ENCODE data around the gene SORCS2.

The SORCS2 gene

GRCh38 chr4:7262134-7262533 lies 69.8 kb downstream of the SORCS2 start:
- H3K27me3 ChIP-seq (ENCODE audit: control insufficient read depth, insufficient read depth, low read length), result no peaks in the 10 kb centered on the region
- H3K27ac ChIP-seq (ENCODE audit: low read depth, low read length), result no peak overlapping the region
- H3K9ac ChIP-seq (ENCODE audit: low read length), result no peak overlapping the region
- H3K4me3 ChIP-seq (ENCODE audit: low read depth, low read length), result no peak overlapping the region
- no peaks in the 10 kb centered on the region for H3K9me3 ChIP-seq (ENCODE audit: control insufficient read depth, insufficient read depth, low read depth, low read length)
- peaks cover 15% of the 10 kb centered on the region; the same call in 1 of the 2 replicates for H3K4me1 ChIP-seq (ENCODE audit: control insufficient read depth, insufficient read depth, low read length)
- no peaks in the 10 kb centered on the region for H3K36me3 ChIP-seq (ENCODE audit: control insufficient read depth, insufficient read depth, low read length)

GRCh38 chr4:7263166-7263565 lies 70.8 kb downstream of the SORCS2 start:
- H3K4me3 ChIP-seq (ENCODE audit: low read depth, low read length), result no peak overlapping the region
- H3K27me3 ChIP-seq (ENCODE audit: control insufficient read depth, insufficient read depth, low read length), result no peaks in the 10 kb centered on the region
- no peak overlapping the region for H3K27ac ChIP-seq (ENCODE audit: low read depth, low read length)
- peaks cover 16% of the 10 kb centered on the region; the same call in 1 of the 2 replicates for H3K4me1 ChIP-seq (ENCODE audit: control insufficient read depth, insufficient read depth, low read length)
- H3K36me3 ChIP-seq (ENCODE audit: control insufficient read depth, insufficient read depth, low read length), result no peaks in the 10 kb centered on the region
- H3K9me3 ChIP-seq (ENCODE audit: control insufficient read depth, insufficient read depth, low read depth, low read length), result no peaks in the 10 kb centered on the region
- no peak overlapping the region for H3K9ac ChIP-seq (ENCODE audit: low read length)

GRCh38 chr4:7264694-7265093 lies 72.4 kb downstream of the SORCS2 start:
- H3K27me3 ChIP-seq (ENCODE audit: control insufficient read depth, insufficient read depth, low read length), result no peaks in the 10 kb centered on the region
- no peak overlapping the region for H3K9ac ChIP-seq (ENCODE audit: low read length)
- peaks cover 16% of the 10 kb centered on the region; the same call in 1 of the 2 replicates for H3K4me1 ChIP-seq (ENCODE audit: control insufficient read depth, insufficient read depth, low read length)
- H3K9me3 ChIP-seq (ENCODE audit: control insufficient read depth, insufficient read depth, low read depth, low read length), result no peaks in the 10 kb centered on the region
- no peak overlapping the region for H3K27ac ChIP-seq (ENCODE audit: low read depth, low read length)
- no peak overlapping the region for H3K4me3 ChIP-seq (ENCODE audit: low read depth, low read length)
- H3K36me3 ChIP-seq (ENCODE audit: control insufficient read depth, insufficient read depth, low read length), result no peaks in the 10 kb centered on the region

- peak overlapping the region; percentile 27; the same call in 1 of the 2 replicates for H3K4me3 ChIP-seq (ENCODE audit: low read depth, low read length)
- H3K27ac ChIP-seq (ENCODE audit: low read depth, low read length), result no peak overlapping the region
- peak overlapping the region; percentile 53 for H3K9ac ChIP-seq (ENCODE audit: low read length)
- H3K27me3 ChIP-seq (ENCODE audit: control insufficient read depth, insufficient read depth, low read length), result no peaks in the 10 kb centered on the region
- H3K9me3 ChIP-seq (ENCODE audit: control insufficient read depth, insufficient read depth, low read depth, low read length), result peaks cover 7% of the 10 kb centered on the region
- peaks cover 16% of the 10 kb centered on the region; the same call in 1 of the 2 replicates for H3K4me1 ChIP-seq (ENCODE audit: control insufficient read depth, insufficient read depth, low read length)
- no peaks in the 10 kb centered on the region for H3K36me3 ChIP-seq (ENCODE audit: control insufficient read depth, insufficient read depth, low read length)
Observed at GRCh38 chr4:7266525-7267292, 74.4 kb downstream of the SORCS2 start.

GRCh38 chr4:7267829-7268228 lies 75.5 kb downstream of the SORCS2 start:
- H3K27me3 ChIP-seq (ENCODE audit: control insufficient read depth, insufficient read depth, low read length), result no peaks in the 10 kb centered on the region
- H3K27ac ChIP-seq (ENCODE audit: low read depth, low read length), result no peak overlapping the region

GRCh38 chr4:7268941-7269340 lies 76.6 kb downstream of the SORCS2 start:
- H3K36me3 ChIP-seq (ENCODE audit: control insufficient read depth, insufficient read depth, low read length), result no peaks in the 10 kb centered on the region
- H3K9me3 ChIP-seq (ENCODE audit: control insufficient read depth, insufficient read depth, low read depth, low read length), result peaks cover 7% of the 10 kb centered on the region
- H3K27ac ChIP-seq (ENCODE audit: low read depth, low read length), result no peak overlapping the region
- no peak overlapping the region for H3K9ac ChIP-seq (ENCODE audit: low read length)
- no peaks in the 10 kb centered on the region for H3K27me3 ChIP-seq (ENCODE audit: control insufficient read depth, insufficient read depth, low read length)
- H3K4me1 ChIP-seq (ENCODE audit: control insufficient read depth, insufficient read depth, low read length), result peaks cover 16% of the 10 kb centered on the region; the same call in 1 of the 2 replicates
- H3K4me3 ChIP-seq (ENCODE audit: low read depth, low read length), result no peak overlapping the region

More at GRCh38 chr4:7267829-7268228, 75.5 kb downstream of the SORCS2 start:
- H3K9ac ChIP-seq (ENCODE audit: low read length), result no peak overlapping the region
- H3K9me3 ChIP-seq (ENCODE audit: control insufficient read depth, insufficient read depth, low read depth, low read length), result peaks cover 7% of the 10 kb centered on the region
- peaks cover 16% of the 10 kb centered on the region; the same call in 1 of the 2 replicates for H3K4me1 ChIP-seq (ENCODE audit: control insufficient read depth, insufficient read depth, low read length)
- H3K4me3 ChIP-seq (ENCODE audit: low read depth, low read length), result no peak overlapping the region
- H3K36me3 ChIP-seq (ENCODE audit: control insufficient read depth, insufficient read depth, low read length), result no peaks in the 10 kb centered on the region

- Histone ChIP-seq H3K27ac (ENCODE audit: low read depth, low read length) (no peak overlapping the region), H3K4me1 (ENCODE audit: control insufficient read depth, insufficient read depth, low read length) (peaks cover 16% of the 10 kb centered on the region; the same call in 1 of the 2 replicates), H3K4me3 (ENCODE audit: low read depth, low read length) (no peak overlapping the region), H3K27me3 (ENCODE audit: control insufficient read depth, insufficient read depth, low read length) (no peaks in the 10 kb centered on the region), H3K9me3 (ENCODE audit: control insufficient read depth, insufficient read depth, low read depth, low read length) (peaks cover 7% of the 10 kb centered on the region), H3K9ac (ENCODE audit: low read length) (no peak overlapping the region), H3K36me3 (ENCODE audit: control insufficient read depth, insufficient read depth, low read length) (no peaks in the 10 kb centered on the region)
Observed at GRCh38 chr4:7270121-7270520, 77.8 kb downstream of the SORCS2 start.

- Histone ChIP-seq H3K27me3 (ENCODE audit: control insufficient read depth, insufficient read depth, low read length) (no peaks in the 10 kb centered on the region), H3K9ac (ENCODE audit: low read length) (no peak overlapping the region), H3K4me1 (ENCODE audit: control insufficient read depth, insufficient read depth, low read length) (no peaks in the 10 kb centered on the region; the same call in 1 of the 2 replicates), H3K9me3 (ENCODE audit: control insufficient read depth, insufficient read depth, low read depth, low read length) (peaks cover 7% of the 10 kb centered on the region), H3K27ac (ENCODE audit: low read depth, low read length) (no peak overlapping the region), H3K36me3 (ENCODE audit: control insufficient read depth, insufficient read depth, low read length) (no peaks in the 10 kb centered on the region), H3K4me3 (ENCODE audit: low read depth, low read length) (no peak overlapping the region)
Observed at GRCh38 chr4:7272404-7272803, 80.1 kb downstream of the SORCS2 start.

GRCh38 chr4:7273738-7274297 lies 81.5 kb downstream of the SORCS2 start:
- Histone ChIP-seq H3K4me3 (ENCODE audit: low read depth, low read length) (no peak overlapping the region), H3K4me1 (ENCODE audit: control insufficient read depth, insufficient read depth, low read length) (no peaks in the 10 kb centered on the region; the same call in 1 of the 2 replicates), H3K9ac (ENCODE audit: low read length) (no peak overlapping the region), H3K27ac (ENCODE audit: low read depth, low read length) (no peak overlapping the region), H3K36me3 (ENCODE audit: control insufficient read depth, insufficient read depth, low read length) (no peaks in the 10 kb centered on the region), H3K27me3 (ENCODE audit: control insufficient read depth, insufficient read depth, low read length) (no peaks in the 10 kb centered on the region), H3K9me3 (ENCODE audit: control insufficient read depth, insufficient read depth, low read depth, low read length) (peaks cover 7% of the 10 kb centered on the region)

- H3K9ac ChIP-seq (ENCODE audit: low read length), result no peak overlapping the region
- no peaks in the 10 kb centered on the region; the same call in 1 of the 2 replicates for H3K4me1 ChIP-seq (ENCODE audit: control insufficient read depth, insufficient read depth, low read length)
- peaks cover 7% of the 10 kb centered on the region for H3K9me3 ChIP-seq (ENCODE audit: control insufficient read depth, insufficient read depth, low read depth, low read length)
- H3K27me3 ChIP-seq (ENCODE audit: control insufficient read depth, insufficient read depth, low read length), result no peaks in the 10 kb centered on the region
- H3K36me3 ChIP-seq (ENCODE audit: control insufficient read depth, insufficient read depth, low read length), result no peaks in the 10 kb centered on the region
- no peak overlapping the region for H3K27ac ChIP-seq (ENCODE audit: low read depth, low read length)
- H3K4me3 ChIP-seq (ENCODE audit: low read depth, low read length), result no peak overlapping the region
Observed at GRCh38 chr4:7275067-7275466, 82.7 kb downstream of the SORCS2 start.

- Histone ChIP-seq H3K9me3 (ENCODE audit: control insufficient read depth, insufficient read depth, low read depth, low read length) (peaks cover 4% of the 10 kb centered on the region), H3K36me3 (ENCODE audit: control insufficient read depth, insufficient read depth, low read length) (no peaks in the 10 kb centered on the region), H3K4me3 (ENCODE audit: low read depth, low read length) (no peak overlapping the region), H3K27ac (ENCODE audit: low read depth, low read length) (no peak overlapping the region), H3K4me1 (ENCODE audit: control insufficient read depth, insufficient read depth, low read length) (no peaks in the 10 kb centered on the region; the same call in 1 of the 2 replicates), H3K9ac (ENCODE audit: low read length) (no peak overlapping the region), H3K27me3 (ENCODE audit: control insufficient read depth, insufficient read depth, low read length) (no peaks in the 10 kb centered on the region)
Observed at GRCh38 chr4:7275490-7276154, 83.3 kb downstream of the SORCS2 start.
